H9 (cell line): ENCODE measurements around the gene COL23A1. TPM values are rescaled to one million over a fixed set of nuclear protein-coding genes. Genes with fewer than 3 reads are reported as not detected.

Experiments
- DNase-seq: peaks from one replicate; pipeline ENCODE4 v3.0.0-alpha.2; 2017
- H2AFZ ChIP-seq: one replicate; pipeline ENCODE4 v1.6.1; 2013; ENCODE audit warnings: mild to moderate bottlenecking, low read length, control low read depth, moderate library complexity
- H2AK5ac ChIP-seq: 2 replicates; pipeline ENCODE4 v1.6.1; 2013; ENCODE audit warnings: low read length, control low read depth, mixed read lengths; ENCODE audit not compliant: insufficient read length
- H2BK120ac ChIP-seq: one replicate; pipeline ENCODE4 v1.6.1; 2013; ENCODE audit warnings: low read depth, mild to moderate bottlenecking, low read length, control low read depth, inconsistent platforms; ENCODE audit not compliant: poor library complexity, severe bottlenecking
- H2BK12ac ChIP-seq: 2 replicates; pipeline ENCODE4 v1.6.1; 2013; ENCODE audit warnings: low read length, control low read depth, mixed read lengths, low read depth; ENCODE audit not compliant: insufficient read length
- H2BK15ac ChIP-seq: 2 replicates; pipeline ENCODE4 v1.6.1; 2013; ENCODE audit warnings: low read depth, low read length, control low read depth
- H2BK20ac ChIP-seq: one replicate; pipeline ENCODE4 v1.6.1; 2013; ENCODE audit warnings: low read depth, mild to moderate bottlenecking, low read length, control low read depth, inconsistent platforms; ENCODE audit not compliant: poor library complexity, severe bottlenecking
- H2BK5ac ChIP-seq: 2 replicates; pipeline ENCODE4 v1.6.1; 2013; ENCODE audit warnings: low read length, control low read depth, mixed read lengths; ENCODE audit not compliant: insufficient read length
- H3K14ac ChIP-seq: 2 replicates; pipeline ENCODE4 v1.6.1; 2013; ENCODE audit warnings: low read length, control low read depth; ENCODE audit not compliant: insufficient read depth
- H3K18ac ChIP-seq: 2 replicates; pipeline ENCODE4 v1.6.1; 2013; ENCODE audit warnings: low read depth, mild to moderate bottlenecking, mixed read lengths, low read length, control low read depth; ENCODE audit not compliant: insufficient read length
- H3K23ac ChIP-seq: 2 replicates; pipeline ENCODE4 v1.6.1; 2013; ENCODE audit warnings: low read length, control low read depth, mixed read lengths, low read depth; ENCODE audit not compliant: insufficient read length
- H3K23me2 ChIP-seq: 2 replicates; pipeline ENCODE4 v1.6.1; 2013; ENCODE audit warnings: low read depth, mild to moderate bottlenecking, mixed read lengths, low read length, control low read depth; ENCODE audit not compliant: insufficient read length, poor library complexity, severe bottlenecking
- H3K27ac ChIP-seq: 2 replicates; pipeline ENCODE4 v1.5.1; 2013; ENCODE audit warnings: low read length, control low read depth, mixed read lengths, low read depth; ENCODE audit not compliant: insufficient read length
- H3K27me3 ChIP-seq: 2 replicates; pipeline ENCODE4 v1.6.1; 2013; ENCODE audit warnings: low read length, control low read depth, inconsistent platforms; ENCODE audit not compliant: insufficient read depth
- H3K4ac ChIP-seq: 2 replicates; pipeline ENCODE4 v1.6.1; 2013; ENCODE audit warnings: low read depth, mild to moderate bottlenecking, control low read depth, inconsistent platforms, low read length, moderate library complexity
- H3K4me1 ChIP-seq: 2 replicates; pipeline ENCODE4 v1.6.1; 2013; ENCODE audit warnings: low read length, control low read depth, inconsistent platforms; ENCODE audit not compliant: insufficient read depth
- H3K4me2 ChIP-seq: 2 replicates; pipeline ENCODE4 v1.6.1; 2013; ENCODE audit warnings: low read length, control low read depth, mixed read lengths; ENCODE audit not compliant: insufficient read length, insufficient read depth
- H3K56ac ChIP-seq: 2 replicates; pipeline ENCODE4 v1.6.1; 2013; ENCODE audit warnings: low read depth, mild to moderate bottlenecking, mixed read lengths, low read length, control low read depth; ENCODE audit not compliant: insufficient read length
- H3K79me1 ChIP-seq: 2 replicates; pipeline ENCODE4 v1.6.1; 2013; ENCODE audit warnings: low read depth, mild to moderate bottlenecking, moderate library complexity, low read length, control low read depth, inconsistent platforms; ENCODE audit not compliant: insufficient read depth, poor library complexity, severe bottlenecking
- H3K79me2 ChIP-seq: 2 replicates; pipeline ENCODE4 v1.6.1; 2013; ENCODE audit warnings: low read length, control low read depth, inconsistent platforms; ENCODE audit not compliant: insufficient read depth
- H3K9ac ChIP-seq: 2 replicates; pipeline ENCODE4 v1.6.1; 2013; ENCODE audit warnings: low read length, control low read depth, mixed read lengths; ENCODE audit not compliant: insufficient read length; ENCODE audit errors: extremely low read depth
- H3K9me3 ChIP-seq: one replicate; pipeline ENCODE4 v1.6.1; 2013; ENCODE audit warnings: low read depth, low read length, inconsistent platforms; ENCODE audit not compliant: control insufficient read depth
- H3T11ph ChIP-seq: one replicate; pipeline ENCODE4 v1.6.1; 2013; ENCODE audit warnings: mild to moderate bottlenecking, low read length, control low read depth, inconsistent platforms
- H4K20me1 ChIP-seq: one replicate; pipeline ENCODE4 v1.6.1; 2013; ENCODE audit not compliant: control insufficient read depth, insufficient read length, insufficient read depth
- H4K5ac ChIP-seq: 2 replicates; pipeline ENCODE4 v1.6.1; 2013; ENCODE audit warnings: low read depth, mild to moderate bottlenecking, mixed read lengths, low read length, control low read depth; ENCODE audit not compliant: insufficient read length
- H4K8ac ChIP-seq: replicated peaks from 2 replicates; pipeline ENCODE4 v1.6.1; 2013; ENCODE audit warnings: low read length, control low read depth, mixed read lengths, low read depth; ENCODE audit not compliant: insufficient read length
- H4K91ac ChIP-seq: 2 replicates; pipeline ENCODE4 v1.6.1; 2013; ENCODE audit warnings: low read depth, mild to moderate bottlenecking, moderate library complexity, mixed read lengths, low read length, control low read depth; ENCODE audit not compliant: insufficient read length
- H3K27ac Mint-ChIP-seq, 3 experiments: 2 replicates in 2 of 3; 3 replicates in 1 of 3; pipeline ENCODE4 v1.8.0; 2020 to 2021; ENCODE audit warnings: mixed read lengths in 3 of 3, mild to moderate bottlenecking in 1 of 3, moderate library complexity in 1 of 3
- H3K27me3 Mint-ChIP-seq: 2 replicates; pipeline ENCODE4 v1.8.0; 2021; ENCODE audit warnings: low read depth, mild to moderate bottlenecking, moderate library complexity, mixed read lengths
- H3K36me3 Mint-ChIP-seq, 3 experiments: 2 replicates in 2 of 3; 3 replicates in 1 of 3; pipeline ENCODE4 v1.8.0; 2020 to 2021; ENCODE audit warnings: low read depth in 3 of 3, mixed read lengths in 3 of 3; ENCODE audit not compliant: insufficient read depth in 1 of 3
- H3K4me1 Mint-ChIP-seq, 2 experiments: 2 replicates each; pipeline ENCODE4 v1.8.0; 2020; ENCODE audit warnings: mixed read lengths in 2 of 2
- H3K4me3 Mint-ChIP-seq, 2 experiments: 2 replicates in 1 of 2; 3 replicates in 1 of 2; pipeline ENCODE4 v1.8.0; 2020 to 2021; ENCODE audit warnings: mild to moderate bottlenecking in 2 of 2, mixed read lengths in 2 of 2, moderate library complexity in 1 of 2
- H3K9me3 Mint-ChIP-seq, 2 experiments: 2 replicates in 1 of 2; 3 replicates in 1 of 2; pipeline ENCODE4 v1.8.0; 2020; ENCODE audit warnings: mild to moderate bottlenecking in 2 of 2, mixed read lengths in 2 of 2, moderate library complexity in 1 of 2
- WGBS: extraction: QIAGEN DNeasy Blood & Tissue Kit; methylation state at CpG from one replicate; pipeline ENCODE4 v1.1.7; 2013; ENCODE audit warnings: missing lambda C conversion rate, low lambda C conversion rate, mixed read lengths; ENCODE audit not compliant: insufficient read length; ENCODE audit errors: extremely low coverage; 5-methylcytosine and 5-hydroxymethylcytosine counted together
- total RNA-seq: library from RNA; stranded (reverse); gene quantifications from 2 replicates; pipeline ENCODE4 v1.2.1, GENCODE V29; 2021
- TF ChIP-seq, protein P1 (sequence below): fragments of 200-600 bp; sonication (generic); conservative IDR thresholded peaks from 3 replicates; pipeline ENCODE4 v1.8.0; 2021; ENCODE audit warnings: antibody characterized with exemption, mild to moderate bottlenecking

Gene COL23A1
- total RNA-seq, 1 experiment from 2014 or later, result 2.6 TPM

DNA sequence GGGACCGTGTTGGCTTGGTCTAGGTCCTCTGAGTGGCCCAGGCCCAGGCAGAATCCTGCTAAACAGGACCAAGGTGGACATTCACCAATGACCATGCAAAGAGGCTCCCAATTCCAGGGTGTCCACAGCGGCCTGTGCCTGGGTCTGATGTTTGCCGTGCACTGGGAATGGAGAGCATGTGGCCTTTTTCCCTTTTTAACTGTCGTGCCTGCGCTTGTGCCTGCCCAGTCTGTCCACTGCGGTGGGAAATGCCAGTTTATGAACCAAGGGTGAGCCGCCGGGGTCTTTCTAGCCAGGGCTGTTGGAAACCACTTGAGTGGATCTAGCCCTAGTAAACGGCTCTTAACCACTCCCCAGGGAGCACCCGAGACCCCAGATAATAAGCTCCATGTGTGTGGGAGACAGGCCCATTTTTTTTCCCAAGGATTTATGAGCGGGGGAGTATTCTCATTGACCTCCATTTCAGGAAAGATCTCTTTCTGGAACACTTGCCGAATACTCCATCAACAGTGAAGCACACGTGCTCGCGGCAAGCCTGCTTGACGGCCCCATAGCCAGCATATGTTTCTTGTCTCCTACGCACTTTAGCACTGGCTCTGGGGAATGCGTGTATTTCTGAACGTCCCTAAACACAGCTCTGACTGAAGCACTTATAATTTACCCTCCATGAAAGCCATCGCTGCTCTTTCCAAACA, 264.4 kb downstream of the COL23A1 start:
- H3K9me3 ChIP-seq, result no peaks in the 10 kb centered on the region
- H3K23ac ChIP-seq, result no peak overlapping the region
- no peak overlapping the region for H3K18ac ChIP-seq

More for the DNA sequence above, 264.4 kb downstream of the COL23A1 start:
- H3K4me2 ChIP-seq, result no peak overlapping the region
- H3K4me3 Mint-ChIP-seq, result no peak overlapping the region
- DNase-seq, result no peak
- H2BK15ac ChIP-seq, result no peak overlapping the region
- no peaks in the 10 kb centered on the region; the same call in 1 of the 2 replicates for H3K4me1 ChIP-seq
- no peak overlapping the region for H3K9ac ChIP-seq
- peaks cover 23 to 34% of the 10 kb centered on the region in 2 experiments for H3K4me1 Mint-ChIP-seq
- no peaks in the 10 kb centered on the region for H4K20me1 ChIP-seq
- H2BK120ac ChIP-seq, result no peak overlapping the region
- H2BK20ac ChIP-seq, result no peak overlapping the region
- H3K27me3 Mint-ChIP-seq, result peaks cover 5% of the 10 kb centered on the region
- no peak overlapping the region for H4K5ac ChIP-seq
- H3K14ac ChIP-seq, result no peak overlapping the region
- H3K23me2 ChIP-seq, result no peaks in the 10 kb centered on the region
- H3K27ac Mint-ChIP-seq, result no peak overlapping the region
- H4K91ac ChIP-seq, result no peak overlapping the region
- no peak overlapping the region for H4K8ac ChIP-seq
- no peaks in the 10 kb centered on the region for H3K9me3 Mint-ChIP-seq
- H2BK5ac ChIP-seq, result no peak overlapping the region
- no peak overlapping the region for H2BK12ac ChIP-seq
- no peaks in the 10 kb centered on the region for H3K27me3 ChIP-seq
- H2AK5ac ChIP-seq, result no peak overlapping the region
- no CpG with 5 or more reads among the region's 20 CpGs for WGBS
- no peak overlapping the region for H3K4ac ChIP-seq
- no peaks in the 10 kb centered on the region for H3K79me1 ChIP-seq
- H3K27ac ChIP-seq, result no peak overlapping the region
- no peak overlapping the region for H3T11ph ChIP-seq
- no peak overlapping the region for H3K56ac ChIP-seq
- H3K36me3 Mint-ChIP-seq, result no peaks in the 10 kb centered on the region
- H2AFZ ChIP-seq, result no peak overlapping the region
- H3K79me2 ChIP-seq, result no peaks in the 10 kb centered on the region
- TF ChIP-seq, protein P1, sequence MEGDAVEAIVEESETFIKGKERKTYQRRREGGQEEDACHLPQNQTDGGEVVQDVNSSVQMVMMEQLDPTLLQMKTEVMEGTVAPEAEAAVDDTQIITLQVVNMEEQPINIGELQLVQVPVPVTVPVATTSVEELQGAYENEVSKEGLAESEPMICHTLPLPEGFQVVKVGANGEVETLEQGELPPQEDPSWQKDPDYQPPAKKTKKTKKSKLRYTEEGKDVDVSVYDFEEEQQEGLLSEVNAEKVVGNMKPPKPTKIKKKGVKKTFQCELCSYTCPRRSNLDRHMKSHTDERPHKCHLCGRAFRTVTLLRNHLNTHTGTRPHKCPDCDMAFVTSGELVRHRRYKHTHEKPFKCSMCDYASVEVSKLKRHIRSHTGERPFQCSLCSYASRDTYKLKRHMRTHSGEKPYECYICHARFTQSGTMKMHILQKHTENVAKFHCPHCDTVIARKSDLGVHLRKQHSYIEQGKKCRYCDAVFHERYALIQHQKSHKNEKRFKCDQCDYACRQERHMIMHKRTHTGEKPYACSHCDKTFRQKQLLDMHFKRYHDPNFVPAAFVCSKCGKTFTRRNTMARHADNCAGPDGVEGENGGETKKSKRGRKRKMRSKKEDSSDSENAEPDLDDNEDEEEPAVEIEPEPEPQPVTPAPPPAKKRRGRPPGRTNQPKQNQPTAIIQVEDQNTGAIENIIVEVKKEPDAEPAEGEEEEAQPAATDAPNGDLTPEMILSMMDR, result no peak
